Heart left ventricle (tissue), 13 donors: ENCODE data around the gene ATG3.

Experiments used
- CTCF ChIP-seq, 12 donors: fragments of 200-600 bp; sonication (generic) in 4 of 12; IDR thresholded peaks; one replicate each; pipeline versions ENCODE4 v1.5.0 to v1.8.0; 2018 to 2022; ENCODE audit warnings: antibody characterized with exemption in 12 of 12, mild to moderate bottlenecking in 5 of 12
- POLR2A ChIP-seq, 2 donors: fragments of 450-650 bp; IDR thresholded peaks; one replicate each; pipeline ENCODE4 v1.6.1; 2017; ENCODE audit warnings: antibody characterized with exemption in 2 of 2, mild to moderate bottlenecking in 2 of 2, moderate library complexity in 2 of 2
- donor health status: ischemic (EF 13 %, LVEDD 7.1; RV severe dilation, severe dysfunction).
- donor health status: DM: no; HTN: yes; CAD: no.
- donor health status: DM: no; HTN: no; CAD: no.
- donor health status: ischemic (EF 25% LVEDD 6.9; RV normal size, moderate dysfunction).
- donor health status: ischemic (EF 25% LVEDD 5.7; RV mildly dilated, moderate dysfunction).
- donor health status: ischemic (EF 35%, LVEDD 5.7; RV mildly dilated, moderate dysfunction).
- donor health status: nonischemic (EF 11% LVEDD 7.7; RV severe dilation, severe dysfunction).
- donor health status: DM: yes; HTN: yes; CAD: no.
- donor health status: PGD.
- donor health status: ischemic (EF 29% LVEDD 5.4; RV normal size, mild dysfunction).
- donor health status: nonischemic (EF 23%, LVEDD 6.1; RV moderate dilation, normal function).

GRCh38 chr3:112531358-112531781 lies 30.4 kb downstream of the ATG3 start:
- TF ChIP-seq CTCF (IDR thresholded peaks at IDR 0.05), result peak; percentile 26 to 67 (median 52)
- no peak for TF ChIP-seq POLR2A (IDR thresholded peaks at IDR 0.05)
